Activated T-cell treated with anti-CD3 and anti-CD28 coated beads for 48 hours (primary cell): Measurements from ENCODE around the gene AP1S3.

Experiments used
- DNase-seq: peaks from one replicate; pipeline ENCODE4 v3.0.0-alpha.2; 2020; ENCODE audit warnings: low read depth

AP1S3 gene

GRCh38 chr2:223759569-223760430 lies 77.6 kb downstream of the AP1S3 start:
- DNase-seq = no peak

DNA sequence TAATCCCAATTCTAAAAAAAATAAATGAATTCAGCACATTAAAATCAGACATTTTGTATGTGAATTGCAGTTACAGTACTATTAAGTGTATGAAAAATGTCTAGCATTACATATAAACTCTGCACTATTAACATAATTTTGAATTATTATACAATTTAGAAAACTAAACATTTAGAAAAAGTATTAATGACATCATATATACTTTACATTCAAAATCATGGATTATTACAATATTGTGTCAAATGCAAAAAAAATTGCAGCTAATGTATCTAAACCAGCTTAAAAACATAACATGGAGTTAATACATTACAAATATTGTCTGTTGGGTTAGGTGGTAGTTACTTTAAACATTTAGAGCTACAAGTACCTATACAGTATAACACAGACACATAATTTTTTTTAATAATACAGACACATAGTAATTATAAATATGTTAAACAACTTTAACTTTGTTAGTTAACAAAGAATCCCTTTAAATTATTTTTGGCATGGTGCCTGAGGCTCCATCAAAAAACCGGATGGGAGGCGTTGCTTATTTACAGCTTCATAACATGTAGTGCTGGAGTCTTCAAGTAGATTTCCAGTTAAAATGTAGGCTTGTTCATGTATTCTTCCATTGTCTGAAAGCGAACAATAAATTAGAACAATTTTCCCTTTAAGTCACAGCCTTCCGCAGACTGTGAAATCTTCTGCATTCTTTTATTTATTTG lies 79.1 kb downstream of the AP1S3 start:
- no peak for DNase-seq

DNA sequence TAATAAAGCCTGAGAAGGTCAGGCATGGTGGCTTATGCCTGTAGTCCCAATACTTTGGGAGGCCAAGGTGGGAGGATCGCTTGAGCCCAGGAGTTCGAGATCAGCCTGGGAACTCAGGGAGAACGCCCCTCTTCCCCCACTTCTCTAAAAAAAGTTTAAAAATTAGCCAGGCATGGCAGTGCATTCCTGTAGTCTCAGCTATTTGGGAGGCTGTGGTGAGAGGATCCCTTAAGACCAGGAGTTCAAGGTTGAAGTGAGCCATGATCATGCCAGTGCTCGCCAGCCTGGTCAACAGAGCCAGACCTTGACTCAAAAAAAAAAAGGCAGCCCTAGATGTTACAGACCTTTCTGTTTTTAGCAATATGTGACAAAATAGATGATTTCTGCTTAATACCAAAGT lies 83.4 kb downstream of the AP1S3 start:
- no peak for DNase-seq

- DNase-seq = no peak
These were observed 86.4 kb downstream of the AP1S3 start for GRCh38 chr2:223751012-223751411.

DNA sequence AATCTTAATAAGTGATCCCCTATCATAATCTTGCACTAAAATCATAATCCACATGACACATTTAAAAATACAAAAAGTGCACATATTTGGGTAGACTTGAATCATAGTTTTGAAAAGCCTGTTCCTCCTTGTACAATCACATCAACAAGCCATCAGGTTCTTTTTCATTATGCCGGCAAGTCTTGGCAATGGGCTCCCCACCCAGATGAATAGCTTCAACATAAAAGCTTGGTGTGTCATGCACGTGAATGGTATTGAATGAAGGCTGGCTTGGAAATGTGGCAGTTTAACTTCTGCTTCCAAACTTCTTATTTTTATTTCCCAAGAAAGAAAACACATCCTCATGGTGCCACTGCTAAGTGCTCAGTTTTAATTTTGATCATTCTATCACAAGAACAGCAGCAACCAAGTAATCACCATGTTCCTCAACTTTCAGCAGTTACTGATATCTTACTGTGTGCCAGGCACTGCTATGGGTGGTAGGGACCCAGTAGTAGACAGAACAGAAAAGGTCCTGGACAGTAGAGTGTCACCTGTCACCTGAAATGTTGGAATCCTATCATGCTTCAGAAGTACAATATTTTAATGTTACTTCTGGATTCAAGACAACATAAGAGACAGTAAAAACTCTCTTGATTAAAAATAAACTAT lies 89.9 kb downstream of the AP1S3 start:
- no peak for DNase-seq

DNA sequence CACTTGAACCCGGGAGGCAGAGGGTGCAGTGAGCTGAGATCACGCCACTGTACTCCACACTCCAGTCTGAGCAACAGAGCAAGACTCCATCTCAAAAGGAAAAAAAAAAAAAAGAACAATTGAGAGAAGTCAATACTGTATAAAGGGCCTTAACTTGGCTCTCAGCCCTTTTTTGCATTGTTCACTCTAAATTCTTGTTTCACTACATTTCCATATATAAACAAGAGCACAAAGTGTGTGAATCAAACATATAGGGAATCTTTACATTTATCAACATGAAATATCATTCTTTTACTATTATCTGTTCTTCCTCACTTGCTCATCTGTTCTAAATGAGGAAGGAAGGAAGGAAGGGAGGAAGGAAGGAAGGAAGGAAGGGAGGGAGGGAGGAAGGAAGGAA lies 90.8 kb downstream of the AP1S3 start:
- DNase-seq = no peak

- no peak for DNase-seq
These were observed 92.8 kb downstream of the AP1S3 start for GRCh38 chr2:223744580-223744979.

DNA sequence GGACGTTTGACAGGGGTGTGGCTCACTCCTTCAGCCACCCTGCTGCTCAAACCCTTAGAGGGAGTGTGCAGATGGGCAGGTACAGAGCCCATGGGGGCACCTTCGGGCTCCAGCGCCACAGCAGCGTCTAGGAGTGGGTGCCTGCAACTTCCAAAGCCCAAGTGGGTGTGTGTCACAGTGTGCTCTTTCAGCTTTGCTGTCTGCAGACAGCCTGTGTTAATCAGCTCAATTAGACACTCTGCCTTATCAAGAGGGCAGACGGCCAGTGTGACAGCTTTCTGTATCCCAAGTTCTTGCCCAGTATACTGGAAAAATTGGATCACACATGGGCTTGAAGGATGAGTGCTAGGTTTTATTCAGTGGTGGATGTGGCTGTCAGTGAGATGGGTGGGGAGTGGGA lies 96.7 kb downstream of the AP1S3 start:
- DNase-seq = no peak

DNA sequence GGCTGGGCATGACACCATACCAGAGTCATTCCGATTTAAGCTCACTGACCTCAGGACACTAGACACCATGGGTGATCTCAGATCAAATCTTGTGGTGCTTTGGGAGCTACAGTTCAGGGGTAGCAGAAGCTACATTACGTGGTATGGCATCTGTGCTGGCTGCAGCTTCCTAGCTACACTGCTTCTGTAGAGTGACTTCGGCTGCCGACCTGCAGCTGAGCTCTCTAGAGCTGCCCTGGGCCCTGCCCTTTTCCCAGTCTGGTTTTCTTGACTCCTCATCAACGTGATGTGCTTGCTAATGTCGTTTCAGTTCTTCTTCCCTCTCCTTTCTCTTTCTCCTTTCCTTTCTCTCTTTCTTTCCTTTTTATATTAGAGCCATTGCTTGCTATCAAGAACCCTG lies 100.2 kb downstream of the AP1S3 start:
- DNase-seq = no peak

DNA sequence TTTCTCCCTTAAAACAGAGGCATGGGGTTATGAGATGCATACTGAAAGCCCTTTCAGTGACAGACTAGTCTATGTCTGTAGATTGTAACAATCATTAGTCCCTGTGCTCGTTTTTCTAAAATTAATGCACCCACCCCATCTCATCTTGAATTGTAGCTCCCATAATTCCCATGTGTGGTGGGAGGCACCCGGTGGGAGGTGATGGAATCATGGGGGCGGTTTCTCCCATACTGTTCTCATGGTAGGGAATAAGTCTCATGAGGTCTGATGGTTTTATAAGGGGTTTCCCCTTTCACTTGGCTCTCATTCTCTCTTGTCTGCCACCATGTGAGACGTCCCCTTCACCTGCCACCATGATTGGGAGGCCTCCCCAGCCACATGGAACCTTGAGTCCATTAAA lies 100.9 kb downstream of the AP1S3 start:
- DNase-seq = no peak

DNA sequence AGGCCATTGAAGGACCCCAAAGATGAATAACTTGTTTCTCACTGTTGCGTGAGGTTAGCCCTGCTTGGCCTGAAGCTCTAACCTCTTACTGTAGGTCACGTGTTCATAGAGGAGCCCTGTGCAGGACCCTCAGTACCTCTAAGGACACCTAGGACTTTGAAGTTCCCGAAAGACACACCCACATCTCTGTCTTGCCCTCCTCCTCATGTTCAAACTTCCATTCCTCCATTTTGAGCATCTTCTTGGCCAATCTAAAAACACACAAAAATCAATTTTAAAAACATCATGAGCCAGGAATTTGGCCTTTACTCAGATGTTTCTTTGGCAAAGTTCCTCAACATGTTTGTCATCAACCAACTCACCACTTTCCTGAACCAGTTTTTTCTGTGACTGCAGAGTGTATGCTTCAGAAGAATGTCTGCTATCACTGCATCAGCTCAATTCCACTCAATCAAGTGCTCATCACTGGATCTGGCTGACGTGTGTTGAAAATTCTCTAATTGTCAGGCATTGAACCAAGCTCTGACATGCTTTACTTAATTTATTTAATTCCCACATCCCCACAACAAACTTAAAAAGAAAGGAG lies 101.6 kb downstream of the AP1S3 start:
- no peak for DNase-seq

DNA sequence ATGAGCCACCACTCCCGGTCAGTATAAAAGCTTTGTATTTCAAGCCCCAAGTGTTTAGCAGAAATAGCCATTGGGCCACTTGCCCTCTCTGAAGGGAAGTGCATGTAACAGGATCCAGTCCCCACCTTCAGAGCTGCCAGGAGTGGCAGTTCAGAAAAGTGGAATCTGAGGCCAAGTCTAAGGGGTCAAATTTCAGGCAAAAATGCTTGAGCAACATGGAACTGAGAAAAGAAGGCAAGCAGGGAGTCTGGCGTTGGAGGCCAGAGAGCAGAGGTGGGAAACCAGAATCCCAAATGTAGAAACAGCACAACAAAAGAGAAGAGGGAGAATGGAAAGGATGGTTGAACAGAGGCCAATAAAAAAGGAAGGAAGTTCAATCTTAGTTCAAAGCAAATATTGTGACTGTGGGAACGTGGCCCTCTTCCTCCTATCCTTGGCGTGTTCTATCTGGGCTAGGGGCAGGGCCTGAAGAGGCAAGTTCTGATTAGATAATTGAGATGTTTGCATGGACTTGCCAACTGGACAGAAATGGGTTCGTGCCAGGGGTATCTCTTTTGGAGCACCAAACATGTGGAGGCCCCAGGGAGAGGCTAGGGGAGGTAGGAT lies 102.2 kb downstream of the AP1S3 start:
- DNase-seq = no peak

GRCh38 chr2:223734346-223734745 lies 103.0 kb downstream of the AP1S3 start:
- DNase-seq = no peak

DNA sequence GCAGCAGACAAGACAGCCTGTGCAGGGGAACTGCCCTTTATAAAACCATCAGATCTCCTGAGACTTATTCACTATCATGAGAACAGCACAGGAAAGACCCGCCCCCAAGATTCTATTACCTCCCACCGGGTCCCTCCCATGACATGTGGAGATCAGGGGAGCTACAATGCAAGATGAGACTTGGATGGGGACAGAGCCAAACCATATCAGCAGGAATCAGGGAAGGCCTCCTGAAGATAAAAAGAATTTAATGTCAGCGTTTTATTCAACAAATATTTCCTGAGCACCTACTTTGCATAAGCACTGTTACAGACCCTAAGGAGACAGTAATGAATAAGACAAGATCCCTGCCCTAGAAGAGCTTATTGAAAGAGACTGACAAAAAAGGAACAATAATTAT lies 105.0 kb downstream of the AP1S3 start:
- DNase-seq = no peak

DNA sequence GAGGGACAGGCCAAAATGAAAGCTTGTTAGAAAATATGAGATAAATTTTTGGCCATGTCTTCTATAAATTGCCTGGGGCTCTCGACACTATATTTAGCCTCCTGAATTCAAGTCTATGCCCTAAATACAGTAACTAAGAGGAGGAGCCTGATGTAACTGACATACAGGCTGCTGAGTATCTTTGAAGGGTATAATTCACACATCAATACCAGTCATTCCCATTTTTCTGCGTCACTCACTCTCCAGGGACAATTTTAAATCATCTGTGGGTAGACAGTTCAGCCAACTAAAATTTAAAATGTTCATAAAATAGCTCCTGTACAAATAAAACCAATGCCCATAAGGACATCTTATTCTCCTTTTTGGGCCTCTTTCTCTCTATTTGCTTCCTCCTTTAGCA lies 105.9 kb downstream of the AP1S3 start:
- no peak for DNase-seq

DNA sequence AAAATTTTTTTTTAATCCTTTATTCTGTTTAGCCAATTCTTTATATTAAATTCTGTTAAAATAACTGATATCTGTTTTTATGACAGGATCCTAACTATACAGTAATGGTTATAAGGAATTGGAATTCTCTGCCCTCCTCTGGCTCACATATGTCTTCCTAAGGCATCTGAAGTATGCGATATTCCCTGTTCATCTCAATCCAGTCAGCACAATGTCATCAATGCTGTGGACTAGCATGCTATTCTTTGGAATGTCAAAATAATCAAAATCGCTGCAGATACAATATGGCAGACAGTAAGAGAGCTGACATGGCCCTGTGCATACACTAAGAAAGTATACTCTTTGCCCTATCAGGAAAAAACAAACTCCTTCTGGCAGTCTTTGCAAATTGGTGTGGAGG lies 107.6 kb downstream of the AP1S3 start:
- DNase-seq = no peak

- DNase-seq = peak; percentile 2
These were observed 109.8 kb downstream of the AP1S3 start for GRCh38 chr2:223727562-223727961.

DNA sequence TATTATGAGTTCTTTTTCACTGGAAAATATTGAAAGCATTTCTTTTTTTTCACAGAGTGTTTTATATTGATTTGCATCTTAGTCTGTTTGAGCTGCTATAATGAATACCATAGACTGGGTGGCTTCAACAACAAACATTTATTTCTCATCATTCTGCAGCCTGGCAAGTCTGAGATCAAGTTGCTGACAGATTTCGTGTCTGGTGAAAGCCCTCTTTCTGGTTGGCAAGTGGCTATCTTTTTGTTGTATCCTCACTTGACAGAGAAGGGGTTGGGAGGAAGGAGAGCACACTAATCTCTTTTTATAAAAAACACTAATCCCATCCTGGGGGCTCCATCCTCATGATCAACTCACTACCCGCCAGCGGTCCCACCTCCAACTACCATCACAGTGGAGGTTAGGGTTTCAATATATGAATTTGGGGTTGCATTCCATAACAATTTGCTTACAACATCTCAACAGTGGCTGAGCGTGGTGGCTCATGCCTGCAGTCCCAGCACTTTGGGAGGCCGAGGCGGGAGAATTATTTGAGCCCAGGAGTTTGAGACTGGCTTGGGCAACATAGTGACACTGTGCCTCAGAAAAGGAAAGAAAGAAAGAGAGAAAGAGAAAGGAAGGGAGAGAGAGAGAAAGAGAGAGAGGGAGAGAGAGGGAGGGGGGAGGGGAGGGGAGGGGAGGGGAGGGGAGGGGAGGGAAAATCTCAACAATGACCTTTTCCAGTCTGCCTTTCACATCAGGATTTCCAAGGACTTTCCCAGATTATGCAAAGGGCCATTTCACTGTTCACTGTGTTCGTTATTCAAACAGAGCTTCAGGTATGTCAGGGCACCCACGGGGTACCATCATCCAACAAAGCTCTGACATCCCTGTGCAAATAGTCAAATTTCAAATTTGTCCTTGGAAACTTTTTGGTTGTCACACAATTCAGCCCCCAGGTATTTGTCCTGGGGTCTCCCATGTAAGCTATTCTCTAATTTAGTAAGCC lies 111.1 kb downstream of the AP1S3 start:
- no peak for DNase-seq

DNA sequence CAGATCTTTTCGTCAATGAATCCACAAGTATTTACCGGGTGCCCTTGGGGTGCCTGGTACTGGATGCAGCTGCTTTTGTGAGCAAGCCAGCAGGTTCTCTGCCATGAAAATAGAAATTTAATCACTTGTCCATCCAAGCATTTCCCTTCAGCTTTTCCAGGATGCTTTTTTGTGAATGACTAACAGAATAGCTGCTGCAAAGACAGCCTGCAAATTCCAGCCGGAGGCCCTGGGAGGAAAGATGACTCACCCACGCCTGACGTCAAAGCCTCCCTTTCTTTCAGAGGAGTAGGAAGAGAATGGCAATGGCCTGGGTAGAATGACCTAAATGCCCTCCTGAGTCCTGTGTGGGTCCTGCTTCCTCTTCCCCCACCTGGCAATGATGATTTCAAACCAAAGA lies 111.9 kb downstream of the AP1S3 start:
- no peak for DNase-seq

DNA sequence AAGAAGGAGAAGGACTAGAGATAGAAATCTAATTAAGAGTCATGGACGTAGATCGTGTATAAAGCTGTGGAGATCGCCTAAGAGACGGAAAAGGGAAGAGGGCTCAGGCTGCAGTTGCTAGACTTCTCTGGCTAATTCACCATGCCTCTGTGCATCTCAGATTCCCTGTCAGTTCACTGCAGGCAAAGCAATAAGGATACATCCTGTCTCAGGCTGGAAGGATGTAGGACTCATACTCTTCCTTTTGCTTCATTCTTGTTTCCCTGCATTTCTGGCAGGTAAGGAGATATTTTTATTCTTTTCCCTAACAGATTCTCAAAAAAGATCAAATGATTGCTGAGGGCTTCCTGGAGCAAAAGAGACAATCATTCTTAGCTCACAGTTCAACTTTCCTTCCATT lies 112.5 kb downstream of the AP1S3 start:
- no peak for DNase-seq

DNA sequence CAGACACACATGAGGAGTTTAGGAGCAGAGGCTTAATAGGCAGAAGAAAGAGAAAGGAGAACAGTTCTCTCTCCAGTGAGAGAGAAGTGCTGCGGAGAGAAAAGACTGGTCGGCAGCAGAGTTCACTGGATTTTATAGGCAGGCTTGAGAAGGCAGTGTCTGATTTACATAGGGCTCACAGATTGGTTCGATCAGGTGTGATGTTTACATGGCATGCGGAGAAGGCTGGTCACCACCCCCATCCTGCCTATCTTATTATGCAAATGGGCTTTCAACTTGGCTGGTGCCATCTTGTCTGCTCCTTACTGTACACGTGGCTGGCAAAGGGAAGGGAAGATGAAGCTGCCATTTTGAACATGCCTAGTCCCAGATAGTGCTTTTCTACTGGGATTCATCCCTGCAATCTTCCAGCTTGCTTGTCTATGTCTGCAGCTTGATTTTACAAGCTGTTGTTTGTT lies 113.4 kb downstream of the AP1S3 start:
- no peak for DNase-seq
